Vagina (tissue), 2 donors: ENCODE data around the gene MAP3K10. TPM values are rescaled to one million over a fixed set of nuclear protein-coding genes. Genes with fewer than 3 reads are reported as not detected.

Source experiments
- DNase-seq, 2 donors: peaks; one replicate each; pipeline ENCODE4 v3.0.0-alpha.2; 2017; ENCODE audit errors: extremely low spot score in 2 of 2
- H3K27ac ChIP-seq: fragments of 200-600 bp; sonication (generic); one replicate; pipeline ENCODE4 v1.5.1; 2019
- H3K27me3 ChIP-seq: fragments of 200-600 bp; sonication (generic); one replicate; pipeline ENCODE4 v1.5.1; 2019
- H3K36me3 ChIP-seq, 2 donors: fragments of 200-600 bp; sonication (generic); one replicate each; pipeline ENCODE4 v1.5.1; 2017 to 2019
- H3K4me1 ChIP-seq: fragments of 200-600 bp; sonication (generic); one replicate; pipeline ENCODE4 v1.5.1; 2019
- H3K4me3 ChIP-seq, 2 donors: fragments of 200-600 bp; sonication (generic); 1 replicate in 1 of 2; 2 replicates in 1 of 2; pipeline ENCODE4 v1.5.1; 2016 to 2019
- H3K9me3 ChIP-seq: fragments of 200-600 bp; sonication (generic); one replicate; pipeline ENCODE4 v1.5.1; 2019
- POLR2A ChIP-seq, 2 donors: fragments of 450-650 bp; IDR thresholded peaks; one replicate each; pipeline ENCODE4 v1.6.1; 2017; ENCODE audit warnings: antibody characterized with exemption in 2 of 2, mild to moderate bottlenecking in 2 of 2, moderate library complexity in 2 of 2
- POLR2AphosphoS5 ChIP-seq, 2 donors: sonication (generic); formaldehyde crosslinking; IDR thresholded peaks; one replicate each; pipeline ENCODE4 v1.9.0; 2017; ENCODE audit warnings: antibody characterized with exemption in 2 of 2, mild to moderate bottlenecking in 2 of 2, low read depth in 1 of 2; ENCODE audit not compliant: insufficient read depth in 1 of 2
- intact Hi-C: fragments of 100-400 bp; cut with DNase I; formaldehyde crosslinking; loops from one replicate; pipeline ENCODE4 v1.15.1; 2023
- total RNA-seq: library from RNA; depleted of rRNA; stranded (reverse); fragments of >200 nt; gene quantifications from one replicate; pipeline ENCODE4 v1.2.3, GENCODE V29; 2016
- TF ChIP-seq, protein P1 (sequence below), 3 experiments: fragments of 450-650 bp in 2 of 3; fragments of 200-600 bp in 1 of 3; sonication (generic) in 1 of 3; IDR thresholded peaks; one replicate each; pipeline ENCODE4 v1.5.1; 2017 to 2019; ENCODE audit warnings: antibody characterized with exemption in 3 of 3, mild to moderate bottlenecking in 2 of 3, moderate library complexity in 2 of 3

The MAP3K10 gene
- total RNA-seq, 1 donor from 2014 or later, result 10.6 TPM

DNA sequence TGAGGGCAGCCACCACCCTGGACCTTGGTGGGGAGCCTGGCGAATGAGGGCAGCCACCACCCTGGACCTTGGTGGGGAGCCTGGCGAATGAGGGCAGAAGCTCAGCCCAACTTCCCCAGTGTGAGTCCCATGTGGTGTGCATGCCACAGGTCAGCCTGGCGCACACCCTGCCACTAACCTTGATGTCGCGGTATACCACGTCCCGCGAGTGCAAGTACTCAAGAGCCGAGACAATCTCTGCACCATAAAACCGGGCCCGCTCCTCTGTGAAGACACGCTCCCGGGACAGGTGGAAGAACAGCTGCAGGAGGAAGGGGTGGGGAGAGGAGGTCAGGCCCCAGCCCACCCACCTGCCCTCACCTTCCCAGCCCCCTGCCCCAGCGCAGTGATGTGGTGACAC, 46.6 kb downstream of the MAP3K10 start:
- DNase-seq, result no peak
- Histone ChIP-seq H3K27me3 (no peaks in the 10 kb centered on the region), H3K36me3 (peaks cover 0 to 81% of the 10 kb centered on the region in 2 donors), H3K4me3 (no peak overlapping the region), H3K4me1 (peaks cover 13% of the 10 kb centered on the region), H3K9me3 (no peaks in the 10 kb centered on the region), H3K27ac (no peak overlapping the region)
- intact Hi-C loops, result no loop called here
- TF ChIP-seq POLR2AphosphoS5 (IDR thresholded peaks at IDR 0.05; ENCODE audit: insufficient read depth in 1 of 2, low read depth in 1 of 2) (no peak), POLR2A (IDR thresholded peaks at IDR 0.05) (no peak)
- TF ChIP-seq, protein P1, sequence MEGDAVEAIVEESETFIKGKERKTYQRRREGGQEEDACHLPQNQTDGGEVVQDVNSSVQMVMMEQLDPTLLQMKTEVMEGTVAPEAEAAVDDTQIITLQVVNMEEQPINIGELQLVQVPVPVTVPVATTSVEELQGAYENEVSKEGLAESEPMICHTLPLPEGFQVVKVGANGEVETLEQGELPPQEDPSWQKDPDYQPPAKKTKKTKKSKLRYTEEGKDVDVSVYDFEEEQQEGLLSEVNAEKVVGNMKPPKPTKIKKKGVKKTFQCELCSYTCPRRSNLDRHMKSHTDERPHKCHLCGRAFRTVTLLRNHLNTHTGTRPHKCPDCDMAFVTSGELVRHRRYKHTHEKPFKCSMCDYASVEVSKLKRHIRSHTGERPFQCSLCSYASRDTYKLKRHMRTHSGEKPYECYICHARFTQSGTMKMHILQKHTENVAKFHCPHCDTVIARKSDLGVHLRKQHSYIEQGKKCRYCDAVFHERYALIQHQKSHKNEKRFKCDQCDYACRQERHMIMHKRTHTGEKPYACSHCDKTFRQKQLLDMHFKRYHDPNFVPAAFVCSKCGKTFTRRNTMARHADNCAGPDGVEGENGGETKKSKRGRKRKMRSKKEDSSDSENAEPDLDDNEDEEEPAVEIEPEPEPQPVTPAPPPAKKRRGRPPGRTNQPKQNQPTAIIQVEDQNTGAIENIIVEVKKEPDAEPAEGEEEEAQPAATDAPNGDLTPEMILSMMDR (IDR thresholded peaks at IDR 0.05), result no peak

DNA sequence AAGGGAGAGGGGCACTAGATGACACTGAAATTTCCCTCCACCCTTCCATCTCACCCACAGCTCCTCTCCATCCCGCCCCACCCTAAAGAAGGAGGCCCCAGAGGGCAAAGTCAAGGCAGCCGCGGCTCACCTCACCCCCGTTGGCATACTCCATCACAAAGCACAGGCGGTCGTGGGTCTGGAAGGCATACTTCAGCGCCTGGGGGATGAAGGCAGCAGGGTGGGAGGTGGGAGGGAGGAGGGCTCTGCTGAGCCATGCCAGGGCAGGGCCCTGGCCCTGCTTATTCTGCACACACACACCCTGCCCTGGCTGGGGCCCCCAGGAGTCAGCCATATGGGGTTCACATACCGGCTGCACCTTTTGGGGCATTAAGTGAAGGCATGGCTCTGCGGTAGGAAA, 47.5 kb downstream of the MAP3K10 start:
- TF ChIP-seq, protein P1 (IDR thresholded peaks at IDR 0.05), result no peak
- TF ChIP-seq POLR2A (IDR thresholded peaks at IDR 0.05) (no peak), POLR2AphosphoS5 (IDR thresholded peaks at IDR 0.05; ENCODE audit: insufficient read depth in 1 of 2, low read depth in 1 of 2) (no peak)
- Histone ChIP-seq H3K27me3 (no peaks in the 10 kb centered on the region), H3K36me3 (peaks cover 0 to 76% of the 10 kb centered on the region in 2 donors), H3K27ac (no peak overlapping the region), H3K9me3 (no peaks in the 10 kb centered on the region), H3K4me1 (peaks cover 20% of the 10 kb centered on the region), H3K4me3 (no peak overlapping the region)
- intact Hi-C loops, result no loop called here
- DNase-seq, result no peak

- no peak for DNase-seq
- intact Hi-C loops, result no loop called here
- Histone ChIP-seq H3K4me3 (no peak overlapping the region), H3K9me3 (no peaks in the 10 kb centered on the region), H3K36me3 (peaks cover 0 to 74% of the 10 kb centered on the region in 2 donors), H3K4me1 (peaks cover 20% of the 10 kb centered on the region), H3K27me3 (no peaks in the 10 kb centered on the region), H3K27ac (no peak overlapping the region)
- TF ChIP-seq POLR2AphosphoS5 (IDR thresholded peaks at IDR 0.05; ENCODE audit: insufficient read depth in 1 of 2, low read depth in 1 of 2), result no peak
- no peak for TF ChIP-seq POLR2A (IDR thresholded peaks at IDR 0.05)
- TF ChIP-seq, protein P1 (IDR thresholded peaks at IDR 0.05), result no peak
Measured at GRCh38 chr19:40239415-40240226, 48.4 kb downstream of the MAP3K10 start.

DNA sequence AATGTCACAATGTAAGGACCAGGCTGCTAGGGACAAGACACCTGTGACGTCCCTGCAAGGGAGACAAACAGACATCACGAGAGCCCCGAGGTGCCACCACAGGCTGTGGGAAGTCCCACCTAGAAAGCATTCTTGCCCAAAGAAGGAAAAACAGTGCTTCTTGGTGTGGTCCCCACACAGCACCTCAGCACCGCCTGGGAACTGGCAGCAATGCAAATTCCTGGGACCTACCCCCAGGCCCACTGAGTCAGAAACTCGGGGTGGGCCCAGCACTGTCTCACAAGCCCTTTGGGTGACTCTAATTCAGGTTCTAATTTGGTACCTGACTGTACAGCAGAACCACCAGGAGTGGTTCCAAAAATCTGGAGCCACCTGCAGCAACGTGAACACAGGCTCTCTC, 49.1 kb downstream of the MAP3K10 start:
- TF ChIP-seq POLR2AphosphoS5 (IDR thresholded peaks at IDR 0.05; ENCODE audit: insufficient read depth in 1 of 2, low read depth in 1 of 2), result no peak
- TF ChIP-seq, protein P1 (IDR thresholded peaks at IDR 0.05), result no peak
- TF ChIP-seq POLR2A (IDR thresholded peaks at IDR 0.05), result no peak
- H3K9me3 ChIP-seq, result no peaks in the 10 kb centered on the region
- peaks cover 0 to 67% of the 10 kb centered on the region in 2 donors for H3K36me3 ChIP-seq
- no peak for DNase-seq
- no peaks in the 10 kb centered on the region for H3K27me3 ChIP-seq
- H3K4me1 ChIP-seq, result peaks cover 20% of the 10 kb centered on the region
- intact Hi-C loops, result no loop called here
- H3K4me3 ChIP-seq, result no peak overlapping the region
- H3K27ac ChIP-seq, result no peak overlapping the region
